ENCODE data around the gene NF1.

DNA sequence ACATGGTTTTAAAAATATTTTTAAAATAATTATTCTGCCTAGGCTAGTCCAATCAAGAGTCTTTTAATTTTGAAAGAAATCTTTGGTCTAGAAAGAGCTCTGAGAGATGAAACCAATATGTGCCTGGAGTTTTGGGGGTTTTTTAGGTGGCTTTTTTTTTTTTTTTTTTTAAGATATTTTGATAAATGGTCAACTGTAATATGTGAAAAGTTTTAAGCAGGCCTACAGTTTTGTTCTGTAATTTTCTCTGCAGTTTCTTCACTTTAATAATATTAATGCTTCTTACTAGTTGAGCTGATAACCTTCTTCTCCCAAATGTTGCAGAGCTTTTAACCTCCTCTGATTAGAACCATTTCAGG, 157.2 kb downstream of the NF1 start:
- TF ChIP-seq, protein P1, sequence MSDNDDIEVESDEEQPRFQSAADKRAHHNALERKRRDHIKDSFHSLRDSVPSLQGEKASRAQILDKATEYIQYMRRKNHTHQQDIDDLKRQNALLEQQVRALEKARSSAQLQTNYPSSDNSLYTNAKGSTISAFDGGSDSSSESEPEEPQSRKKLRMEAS (CRISPR knock-in tag; IDR thresholded peaks at IDR 0.05): no peak
- TF ChIP-seq NR2C2 (CRISPR knock-in tag; IDR thresholded peaks at IDR 0.05) (no peak), ESRRA (CRISPR knock-in tag; IDR thresholded peaks at IDR 0.05; ENCODE audit: borderline replicate concordance) (no peak), CREM (CRISPR knock-in tag; IDR thresholded peaks at IDR 0.05) (no peak), IRF2 (CRISPR knock-in tag; IDR thresholded peaks at IDR 0.05; ENCODE audit: borderline replicate concordance, low read depth) (no peak), ZNF232 (CRISPR knock-in tag; IDR thresholded peaks at IDR 0.05) (no peak)
- TF ChIP-seq, protein P2, sequence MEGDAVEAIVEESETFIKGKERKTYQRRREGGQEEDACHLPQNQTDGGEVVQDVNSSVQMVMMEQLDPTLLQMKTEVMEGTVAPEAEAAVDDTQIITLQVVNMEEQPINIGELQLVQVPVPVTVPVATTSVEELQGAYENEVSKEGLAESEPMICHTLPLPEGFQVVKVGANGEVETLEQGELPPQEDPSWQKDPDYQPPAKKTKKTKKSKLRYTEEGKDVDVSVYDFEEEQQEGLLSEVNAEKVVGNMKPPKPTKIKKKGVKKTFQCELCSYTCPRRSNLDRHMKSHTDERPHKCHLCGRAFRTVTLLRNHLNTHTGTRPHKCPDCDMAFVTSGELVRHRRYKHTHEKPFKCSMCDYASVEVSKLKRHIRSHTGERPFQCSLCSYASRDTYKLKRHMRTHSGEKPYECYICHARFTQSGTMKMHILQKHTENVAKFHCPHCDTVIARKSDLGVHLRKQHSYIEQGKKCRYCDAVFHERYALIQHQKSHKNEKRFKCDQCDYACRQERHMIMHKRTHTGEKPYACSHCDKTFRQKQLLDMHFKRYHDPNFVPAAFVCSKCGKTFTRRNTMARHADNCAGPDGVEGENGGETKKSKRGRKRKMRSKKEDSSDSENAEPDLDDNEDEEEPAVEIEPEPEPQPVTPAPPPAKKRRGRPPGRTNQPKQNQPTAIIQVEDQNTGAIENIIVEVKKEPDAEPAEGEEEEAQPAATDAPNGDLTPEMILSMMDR (IDR thresholded peaks at IDR 0.05): no peak
- TF ChIP-seq, protein P3, sequence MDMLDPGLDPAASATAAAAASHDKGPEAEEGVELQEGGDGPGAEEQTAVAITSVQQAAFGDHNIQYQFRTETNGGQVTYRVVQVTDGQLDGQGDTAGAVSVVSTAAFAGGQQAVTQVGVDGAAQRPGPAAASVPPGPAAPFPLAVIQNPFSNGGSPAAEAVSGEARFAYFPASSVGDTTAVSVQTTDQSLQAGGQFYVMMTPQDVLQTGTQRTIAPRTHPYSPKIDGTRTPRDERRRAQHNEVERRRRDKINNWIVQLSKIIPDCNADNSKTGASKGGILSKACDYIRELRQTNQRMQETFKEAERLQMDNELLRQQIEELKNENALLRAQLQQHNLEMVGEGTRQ (CRISPR knock-in tag; IDR thresholded peaks at IDR 0.05): no peak
- TF ChIP-seq, protein P4, sequence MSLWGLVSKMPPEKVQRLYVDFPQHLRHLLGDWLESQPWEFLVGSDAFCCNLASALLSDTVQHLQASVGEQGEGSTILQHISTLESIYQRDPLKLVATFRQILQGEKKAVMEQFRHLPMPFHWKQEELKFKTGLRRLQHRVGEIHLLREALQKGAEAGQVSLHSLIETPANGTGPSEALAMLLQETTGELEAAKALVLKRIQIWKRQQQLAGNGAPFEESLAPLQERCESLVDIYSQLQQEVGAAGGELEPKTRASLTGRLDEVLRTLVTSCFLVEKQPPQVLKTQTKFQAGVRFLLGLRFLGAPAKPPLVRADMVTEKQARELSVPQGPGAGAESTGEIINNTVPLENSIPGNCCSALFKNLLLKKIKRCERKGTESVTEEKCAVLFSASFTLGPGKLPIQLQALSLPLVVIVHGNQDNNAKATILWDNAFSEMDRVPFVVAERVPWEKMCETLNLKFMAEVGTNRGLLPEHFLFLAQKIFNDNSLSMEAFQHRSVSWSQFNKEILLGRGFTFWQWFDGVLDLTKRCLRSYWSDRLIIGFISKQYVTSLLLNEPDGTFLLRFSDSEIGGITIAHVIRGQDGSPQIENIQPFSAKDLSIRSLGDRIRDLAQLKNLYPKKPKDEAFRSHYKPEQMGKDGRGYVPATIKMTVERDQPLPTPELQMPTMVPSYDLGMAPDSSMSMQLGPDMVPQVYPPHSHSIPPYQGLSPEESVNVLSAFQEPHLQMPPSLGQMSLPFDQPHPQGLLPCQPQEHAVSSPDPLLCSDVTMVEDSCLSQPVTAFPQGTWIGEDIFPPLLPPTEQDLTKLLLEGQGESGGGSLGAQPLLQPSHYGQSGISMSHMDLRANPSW (CRISPR knock-in tag; conservative IDR thresholded peaks at IDR 0.05; ENCODE audit: low read depth): no peak
- TF ChIP-seq, protein P5, sequence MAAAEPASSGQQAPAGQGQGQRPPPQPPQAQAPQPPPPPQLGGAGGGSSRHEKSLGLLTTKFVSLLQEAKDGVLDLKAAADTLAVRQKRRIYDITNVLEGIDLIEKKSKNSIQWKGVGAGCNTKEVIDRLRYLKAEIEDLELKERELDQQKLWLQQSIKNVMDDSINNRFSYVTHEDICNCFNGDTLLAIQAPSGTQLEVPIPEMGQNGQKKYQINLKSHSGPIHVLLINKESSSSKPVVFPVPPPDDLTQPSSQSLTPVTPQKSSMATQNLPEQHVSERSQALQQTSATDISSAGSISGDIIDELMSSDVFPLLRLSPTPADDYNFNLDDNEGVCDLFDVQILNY (CRISPR knock-in tag; IDR thresholded peaks at IDR 0.05): no peak
- TF ChIP-seq, protein P6, sequence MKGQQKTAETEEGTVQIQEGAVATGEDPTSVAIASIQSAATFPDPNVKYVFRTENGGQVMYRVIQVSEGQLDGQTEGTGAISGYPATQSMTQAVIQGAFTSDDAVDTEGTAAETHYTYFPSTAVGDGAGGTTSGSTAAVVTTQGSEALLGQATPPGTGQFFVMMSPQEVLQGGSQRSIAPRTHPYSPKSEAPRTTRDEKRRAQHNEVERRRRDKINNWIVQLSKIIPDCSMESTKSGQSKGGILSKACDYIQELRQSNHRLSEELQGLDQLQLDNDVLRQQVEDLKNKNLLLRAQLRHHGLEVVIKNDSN (CRISPR knock-in tag; IDR thresholded peaks at IDR 0.05): no peak
